Sigmoid colon (tissue), 4 donors: Measurements from ENCODE around the gene DDOST.

ENCODE experiments used
- CTCF ChIP-seq, 4 experiments: fragments of 450-650 bp in 3 of 4; fragments of 200-600 bp in 1 of 4; IDR thresholded peaks; one replicate each; pipeline ENCODE4 v1.5.1; 2016 to 2019; ENCODE audit warnings: antibody characterized with exemption in 4 of 4, mild to moderate bottlenecking in 3 of 4, moderate library complexity in 2 of 4
- EP300 ChIP-seq, 4 donors: sonication (generic); formaldehyde crosslinking; IDR thresholded peaks; one replicate each; pipeline ENCODE4 v1.6.1; 2017; ENCODE audit warnings: antibody characterized with exemption in 4 of 4

DNA sequence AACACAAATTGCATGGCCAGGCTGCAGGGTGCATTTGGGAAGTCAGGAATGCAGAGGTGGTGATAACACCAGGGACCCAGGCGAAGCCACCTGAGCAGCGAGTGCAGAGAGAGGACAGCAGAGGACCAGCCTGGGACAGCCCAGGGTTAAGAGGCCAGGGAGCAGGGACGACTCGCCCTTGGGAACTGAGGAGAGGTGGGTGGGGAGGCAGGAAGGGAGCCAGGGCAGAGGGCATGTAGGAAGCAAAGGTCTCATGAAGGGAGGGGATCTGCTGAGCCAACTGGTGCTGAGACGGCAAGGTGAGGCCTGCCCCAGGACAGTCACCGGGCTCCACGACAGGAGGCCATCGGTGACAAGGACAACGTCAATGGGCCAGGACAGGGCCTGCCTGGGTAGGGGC, 40.3 kb upstream of the DDOST start:
- TF ChIP-seq CTCF (IDR thresholded peaks at IDR 0.05) (no peak), EP300 (IDR thresholded peaks at IDR 0.05) (no peak)
